H9 (cell line): Measurements from ENCODE around the gene FCER1G. TPM values are rescaled to one million over a fixed set of nuclear protein-coding genes. Genes with fewer than 3 reads are reported as not detected.
"Not testable (repeated sequence)": the region's sequence is repeated elsewhere in the genome, so short reads cannot be mapped to it uniquely, and the experiment has no call there.

Experiments used
- DNase-seq: peaks from one replicate; pipeline ENCODE4 v3.0.0-alpha.2; 2017
- H2AFZ ChIP-seq: one replicate; pipeline ENCODE4 v1.6.1; 2013; ENCODE audit warnings: mild to moderate bottlenecking, low read length, control low read depth, moderate library complexity
- H2AK5ac ChIP-seq: 2 replicates; pipeline ENCODE4 v1.6.1; 2013; ENCODE audit warnings: low read length, control low read depth, mixed read lengths; ENCODE audit not compliant: insufficient read length
- H2BK120ac ChIP-seq: one replicate; pipeline ENCODE4 v1.6.1; 2013; ENCODE audit warnings: low read depth, mild to moderate bottlenecking, low read length, control low read depth, inconsistent platforms; ENCODE audit not compliant: poor library complexity, severe bottlenecking
- H2BK12ac ChIP-seq: 2 replicates; pipeline ENCODE4 v1.6.1; 2013; ENCODE audit warnings: low read length, control low read depth, mixed read lengths, low read depth; ENCODE audit not compliant: insufficient read length
- H2BK15ac ChIP-seq: 2 replicates; pipeline ENCODE4 v1.6.1; 2013; ENCODE audit warnings: low read depth, low read length, control low read depth
- H2BK20ac ChIP-seq: one replicate; pipeline ENCODE4 v1.6.1; 2013; ENCODE audit warnings: low read depth, mild to moderate bottlenecking, low read length, control low read depth, inconsistent platforms; ENCODE audit not compliant: poor library complexity, severe bottlenecking
- H2BK5ac ChIP-seq: 2 replicates; pipeline ENCODE4 v1.6.1; 2013; ENCODE audit warnings: low read length, control low read depth, mixed read lengths; ENCODE audit not compliant: insufficient read length
- H3K14ac ChIP-seq: 2 replicates; pipeline ENCODE4 v1.6.1; 2013; ENCODE audit warnings: low read length, control low read depth; ENCODE audit not compliant: insufficient read depth
- H3K18ac ChIP-seq: 2 replicates; pipeline ENCODE4 v1.6.1; 2013; ENCODE audit warnings: low read depth, mild to moderate bottlenecking, mixed read lengths, low read length, control low read depth; ENCODE audit not compliant: insufficient read length
- H3K23ac ChIP-seq: 2 replicates; pipeline ENCODE4 v1.6.1; 2013; ENCODE audit warnings: low read length, control low read depth, mixed read lengths, low read depth; ENCODE audit not compliant: insufficient read length
- H3K23me2 ChIP-seq: 2 replicates; pipeline ENCODE4 v1.6.1; 2013; ENCODE audit warnings: low read depth, mild to moderate bottlenecking, mixed read lengths, low read length, control low read depth; ENCODE audit not compliant: insufficient read length, poor library complexity, severe bottlenecking
- H3K27ac ChIP-seq: 2 replicates; pipeline ENCODE4 v1.5.1; 2013; ENCODE audit warnings: low read length, control low read depth, mixed read lengths, low read depth; ENCODE audit not compliant: insufficient read length
- H3K27me3 ChIP-seq: 2 replicates; pipeline ENCODE4 v1.6.1; 2013; ENCODE audit warnings: low read length, control low read depth, inconsistent platforms; ENCODE audit not compliant: insufficient read depth
- H3K4ac ChIP-seq: 2 replicates; pipeline ENCODE4 v1.6.1; 2013; ENCODE audit warnings: low read depth, mild to moderate bottlenecking, control low read depth, inconsistent platforms, low read length, moderate library complexity
- H3K4me1 ChIP-seq: 2 replicates; pipeline ENCODE4 v1.6.1; 2013; ENCODE audit warnings: low read length, control low read depth, inconsistent platforms; ENCODE audit not compliant: insufficient read depth
- H3K4me2 ChIP-seq: 2 replicates; pipeline ENCODE4 v1.6.1; 2013; ENCODE audit warnings: low read length, control low read depth, mixed read lengths; ENCODE audit not compliant: insufficient read length, insufficient read depth
- H3K56ac ChIP-seq: 2 replicates; pipeline ENCODE4 v1.6.1; 2013; ENCODE audit warnings: low read depth, mild to moderate bottlenecking, mixed read lengths, low read length, control low read depth; ENCODE audit not compliant: insufficient read length
- H3K79me1 ChIP-seq: 2 replicates; pipeline ENCODE4 v1.6.1; 2013; ENCODE audit warnings: low read depth, mild to moderate bottlenecking, moderate library complexity, low read length, control low read depth, inconsistent platforms; ENCODE audit not compliant: insufficient read depth, poor library complexity, severe bottlenecking
- H3K79me2 ChIP-seq: 2 replicates; pipeline ENCODE4 v1.6.1; 2013; ENCODE audit warnings: low read length, control low read depth, inconsistent platforms; ENCODE audit not compliant: insufficient read depth
- H3K9ac ChIP-seq: 2 replicates; pipeline ENCODE4 v1.6.1; 2013; ENCODE audit warnings: low read length, control low read depth, mixed read lengths; ENCODE audit not compliant: insufficient read length; ENCODE audit errors: extremely low read depth
- H3K9me3 ChIP-seq: one replicate; pipeline ENCODE4 v1.6.1; 2013; ENCODE audit warnings: low read depth, low read length, inconsistent platforms; ENCODE audit not compliant: control insufficient read depth
- H3T11ph ChIP-seq: one replicate; pipeline ENCODE4 v1.6.1; 2013; ENCODE audit warnings: mild to moderate bottlenecking, low read length, control low read depth, inconsistent platforms
- H4K20me1 ChIP-seq: one replicate; pipeline ENCODE4 v1.6.1; 2013; ENCODE audit not compliant: control insufficient read depth, insufficient read length, insufficient read depth
- H4K5ac ChIP-seq: 2 replicates; pipeline ENCODE4 v1.6.1; 2013; ENCODE audit warnings: low read depth, mild to moderate bottlenecking, mixed read lengths, low read length, control low read depth; ENCODE audit not compliant: insufficient read length
- H4K8ac ChIP-seq: replicated peaks from 2 replicates; pipeline ENCODE4 v1.6.1; 2013; ENCODE audit warnings: low read length, control low read depth, mixed read lengths, low read depth; ENCODE audit not compliant: insufficient read length
- H4K91ac ChIP-seq: 2 replicates; pipeline ENCODE4 v1.6.1; 2013; ENCODE audit warnings: low read depth, mild to moderate bottlenecking, moderate library complexity, mixed read lengths, low read length, control low read depth; ENCODE audit not compliant: insufficient read length
- H3K27ac Mint-ChIP-seq, 3 experiments: 2 replicates in 2 of 3; 3 replicates in 1 of 3; pipeline ENCODE4 v1.8.0; 2020 to 2021; ENCODE audit warnings: mixed read lengths in 3 of 3, mild to moderate bottlenecking in 1 of 3, moderate library complexity in 1 of 3
- H3K27me3 Mint-ChIP-seq: 2 replicates; pipeline ENCODE4 v1.8.0; 2021; ENCODE audit warnings: low read depth, mild to moderate bottlenecking, moderate library complexity, mixed read lengths
- H3K36me3 Mint-ChIP-seq, 3 experiments: 2 replicates in 2 of 3; 3 replicates in 1 of 3; pipeline ENCODE4 v1.8.0; 2020 to 2021; ENCODE audit warnings: low read depth in 3 of 3, mixed read lengths in 3 of 3; ENCODE audit not compliant: insufficient read depth in 1 of 3
- H3K4me1 Mint-ChIP-seq, 2 experiments: 2 replicates each; pipeline ENCODE4 v1.8.0; 2020; ENCODE audit warnings: mixed read lengths in 2 of 2
- H3K4me3 Mint-ChIP-seq, 2 experiments: 2 replicates in 1 of 2; 3 replicates in 1 of 2; pipeline ENCODE4 v1.8.0; 2020 to 2021; ENCODE audit warnings: mild to moderate bottlenecking in 2 of 2, mixed read lengths in 2 of 2, moderate library complexity in 1 of 2
- H3K9me3 Mint-ChIP-seq, 2 experiments: 2 replicates in 1 of 2; 3 replicates in 1 of 2; pipeline ENCODE4 v1.8.0; 2020; ENCODE audit warnings: mild to moderate bottlenecking in 2 of 2, mixed read lengths in 2 of 2, moderate library complexity in 1 of 2
- CTCF ChIP-seq: fragments of 200-600 bp; sonication (generic); conservative IDR thresholded peaks from 3 replicates; pipeline ENCODE4 v1.8.0; 2021; ENCODE audit warnings: antibody characterized with exemption, mild to moderate bottlenecking
- WGBS: extraction: QIAGEN DNeasy Blood & Tissue Kit; methylation state at CpG from one replicate; pipeline ENCODE4 v1.1.7; 2013; ENCODE audit warnings: missing lambda C conversion rate, low lambda C conversion rate, mixed read lengths; ENCODE audit not compliant: insufficient read length; ENCODE audit errors: extremely low coverage; 5-methylcytosine and 5-hydroxymethylcytosine counted together
- total RNA-seq: library from RNA; stranded (reverse); gene quantifications from 2 replicates; pipeline ENCODE4 v1.2.1, GENCODE V29; 2021

Gene FCER1G
- total RNA-seq, 1 experiment from 2014 or later = 0.90 TPM

GRCh38 chr1:161223805-161224694 is 9.0 kb downstream of the FCER1G start:
- H3K56ac ChIP-seq = no peak overlapping the region
- H3K27me3 Mint-ChIP-seq = no peaks in the 10 kb centered on the region
- H3K27ac ChIP-seq = no peak overlapping the region
- no peak overlapping the region for H2AK5ac ChIP-seq
- H3T11ph ChIP-seq = no peak overlapping the region
- H3K23me2 ChIP-seq = no peaks in the 10 kb centered on the region
- H4K20me1 ChIP-seq = no peaks in the 10 kb centered on the region
- H2BK12ac ChIP-seq = no peak overlapping the region
- no peak overlapping the region for H3K9ac ChIP-seq
- H4K91ac ChIP-seq = no peak overlapping the region
- peaks cover 8% of the 10 kb centered on the region; the same call in 1 of the 2 replicates for H3K4me1 ChIP-seq
- WGBS = 100% methylated on average over 1 of the region's 7 CpGs
- H3K14ac ChIP-seq = no peak overlapping the region
- H4K5ac ChIP-seq = no peak overlapping the region
- no peak overlapping the region for H3K18ac ChIP-seq
- no peaks in the 10 kb centered on the region for H3K79me2 ChIP-seq
- H3K4me3 Mint-ChIP-seq = no peak overlapping the region
- no peak overlapping the region for H4K8ac ChIP-seq
- H3K23ac ChIP-seq = no peak overlapping the region
- peaks cover 23 to 43% of the 10 kb centered on the region in 2 experiments for H3K4me1 Mint-ChIP-seq
- no peak overlapping the region for H2BK15ac ChIP-seq
- H2AFZ ChIP-seq = no peak overlapping the region
- no peak overlapping the region for H3K27ac Mint-ChIP-seq
- no peaks in the 10 kb centered on the region for H3K79me1 ChIP-seq
- no peak overlapping the region for H3K4ac ChIP-seq
- no peak for DNase-seq
- no peak overlapping the region for H2BK120ac ChIP-seq
- no peaks in the 10 kb centered on the region for H3K27me3 ChIP-seq
- TF ChIP-seq CTCF = no peak
- no peak overlapping the region for H2BK5ac ChIP-seq
- peaks cover 7 to 16% (median 13%) of the 10 kb centered on the region in 3 experiments; a peak in 6 of 7 replicates for H3K36me3 Mint-ChIP-seq
- no peaks in the 10 kb centered on the region for H3K9me3 Mint-ChIP-seq
- H3K4me2 ChIP-seq = no peak overlapping the region
- H3K9me3 ChIP-seq = no peaks in the 10 kb centered on the region
- no peak overlapping the region for H2BK20ac ChIP-seq

GRCh38 chr1:161224695-161225087 is 9.6 kb downstream of the FCER1G start:
- not testable (repeated sequence) for H3K9me3 ChIP-seq, H2BK120ac ChIP-seq, H3K79me2 ChIP-seq, H3K4ac ChIP-seq, H2AFZ ChIP-seq, H4K5ac ChIP-seq, H3K4me1 ChIP-seq, H3K18ac ChIP-seq, H3K23ac ChIP-seq, H2AK5ac ChIP-seq, H4K20me1 ChIP-seq, H2BK12ac ChIP-seq, DNase-seq, H4K8ac ChIP-seq, H3K56ac ChIP-seq, H3K27ac ChIP-seq, H3K9me3 Mint-ChIP-seq, H3K27me3 ChIP-seq, H3K27ac Mint-ChIP-seq, H4K91ac ChIP-seq, H3K14ac ChIP-seq, H3K79me1 ChIP-seq, H3T11ph ChIP-seq, H3K4me2 ChIP-seq, H2BK20ac ChIP-seq, H2BK5ac ChIP-seq, H3K23me2 ChIP-seq, H3K9ac ChIP-seq, H2BK15ac ChIP-seq, H3K27me3 Mint-ChIP-seq
- Mint-ChIP-seq H3K4me3 (peak overlapping the region in 1 of 2 experiments; percentile 24; a peak in 1 of 5 replicates), H3K4me1 (peaks cover 23 to 39% of the 10 kb centered on the region in 2 experiments), H3K36me3 (peaks cover 12 to 20% (median 13%) of the 10 kb centered on the region in 3 experiments; a peak in 6 of 7 replicates)
- WGBS = no CpG with 5 or more reads among the region's 13 CpGs
